ENCODE measurements around the gene SYNDIG1. TPM values are rescaled to one million over a fixed set of nuclear protein-coding genes. Genes with fewer than 3 reads are reported as not detected.

Gene SYNDIG1
- total and polyA plus RNA-seq, 2 of the 4 experiments (the other 2 are of a cell fraction): not detected

- H3K36me3 ChIP-seq (ENCODE audit: control insufficient read depth, insufficient read depth, low read length): no peaks in the 10 kb centered on the region
- intact Hi-C loops (cut with micrococcal nuclease) (no loop called here), in situ Hi-C loops (cut with MboI; ENCODE audit: low sequenced_read_pairs) (no loop called here), dilution Hi-C loops (cut with HindIII; ENCODE audit: low sequenced_read_pairs, unreplicated experiment) (no loop called here)
- ChIA-PET POLR2A (ENCODE audit: unreplicated experiment) (no interaction called here), CTCF (no interaction called here)
- H3K27me3 ChIP-seq (ENCODE audit: control insufficient read depth, insufficient read depth, low read length): peaks cover 2% of the 10 kb centered on the region; the same call in 1 of the 2 replicates
- H2AK5ac ChIP-seq (ENCODE audit: low read depth, low read length): no peak overlapping the region
- H2AK9ac ChIP-seq (replicated peaks; ENCODE audit: low read depth, low read length, poor library complexity): peak overlapping the region; percentile 50
- WGBS, 2 experiments (ENCODE audit: extremely low coverage in 2 of 2, insufficient read length in 1 of 2): 54% methylated on average over 4 of the region's 7 CpGs; no CpG with 5 or more reads in 1 of the 2 experiments
- H3K14ac ChIP-seq (replicated peaks; ENCODE audit: low read depth, low read length): no peak overlapping the region
- H3K4me2 ChIP-seq (ENCODE audit: low read depth, low read length): no peak overlapping the region
- H3K4me3 ChIP-seq (ENCODE audit: insufficient read depth, low read depth, low read length): no peak overlapping the region
- no peak for DNase-seq
- no peak overlapping the region for H3K9ac ChIP-seq (ENCODE audit: low read depth, low read length)
- no peaks in the 10 kb centered on the region for H3K9me1 ChIP-seq (ENCODE audit: insufficient read depth, low read length)
- no peak for TF ChIP-seq RFX5 (IDR thresholded peaks at IDR 0.05; ENCODE audit: low read depth, low read length)
- no peak for TF ChIP-seq CEBPB (IDR thresholded peaks at IDR 0.05; ENCODE audit: low read depth, low read length)
- TF ChIP-seq SMC3 (IDR thresholded peaks at IDR 0.05; ENCODE audit: low read depth, low read length): no peak
- no peak for TF ChIP-seq MAFK (IDR thresholded peaks at IDR 0.05; ENCODE audit: low read depth, low read length)
- TF ChIP-seq MAZ (IDR thresholded peaks at IDR 0.05; ENCODE audit: borderline replicate concordance, low read depth, low read length): no peak
- TF ChIP-seq CTCF (conservative IDR thresholded peaks at IDR 0.05; ENCODE audit: low read depth, low read length): no peak
- TF ChIP-seq CHD1 (IDR thresholded peaks at IDR 0.05; ENCODE audit: low read depth, low read length): no peak
- no peak for TF ChIP-seq ELK1 (IDR thresholded peaks at IDR 0.05; ENCODE audit: borderline replicate concordance, low read depth, low read length)
- no peak for TF ChIP-seq MXI1 (IDR thresholded peaks at IDR 0.05; ENCODE audit: borderline replicate concordance, low read depth, low read length)
- no peak for TF ChIP-seq RCOR1 (IDR thresholded peaks at IDR 0.05; ENCODE audit: insufficient replicate concordance, low read length)
- TF ChIP-seq FOS (IDR thresholded peaks at IDR 0.05; ENCODE audit: low read depth, low read length): no peak
- TF ChIP-seq NFE2L2 (IDR thresholded peaks at IDR 0.05; ENCODE audit: low read depth, low read length): no peak
- no peak for TF ChIP-seq USF2 (IDR thresholded peaks at IDR 0.05; ENCODE audit: low read depth, low read length)
- TF ChIP-seq RAD21 (IDR thresholded peaks at IDR 0.05; ENCODE audit: low read length): no peak
- ATAC-seq (ENCODE audit: low read depth): no peak
- no peak overlapping the region for H3K27ac ChIP-seq (ENCODE audit: insufficient read depth, low read length)
- H2AFZ ChIP-seq (replicated peaks; ENCODE audit: low read length, poor library complexity): no peak overlapping the region
- H2BK15ac ChIP-seq (ENCODE audit: low read depth, low read length): no peak overlapping the region
- no peak overlapping the region for H4K91ac ChIP-seq (ENCODE audit: insufficient read depth, low read depth, low read length)
- no peaks in the 10 kb centered on the region for H4K20me1 ChIP-seq (ENCODE audit: insufficient read depth, low read length)
- no peak overlapping the region for H2BK120ac ChIP-seq (ENCODE audit: low read depth, low read length)
- no peak overlapping the region for H3K23ac ChIP-seq (ENCODE audit: low read depth, low read length)
- H4K8ac ChIP-seq (ENCODE audit: low read depth in 2 of 2, low read length in 2 of 2): no peak overlapping the region
- H2BK5ac ChIP-seq (ENCODE audit: low read depth, low read length, poor library complexity, severe bottlenecking): no peak overlapping the region
- BruUV-seq (replicated peaks): no TSS peak
- H3K79me1 ChIP-seq (ENCODE audit: low read depth in 1 of 2, low read length in 2 of 2): no peaks in the 10 kb centered on the region
- no peak overlapping the region for H3K18ac ChIP-seq (ENCODE audit: low read depth, low read length)
- no peaks in the 10 kb centered on the region for H3K9me3 ChIP-seq (ENCODE audit: control insufficient read depth, insufficient read depth, low read length)
- H3K4ac ChIP-seq (ENCODE audit: low read depth, low read length): no peak overlapping the region
- H3K4me1 ChIP-seq (ENCODE audit: control insufficient read depth, insufficient read depth, low read length): no peaks in the 10 kb centered on the region
- H4K5ac ChIP-seq (ENCODE audit: low read depth, low read length): no peak overlapping the region
- no peak overlapping the region for H3K56ac ChIP-seq (ENCODE audit: extremely low read depth, insufficient read depth, low read length)
- H2BK20ac ChIP-seq (ENCODE audit: low read depth, low read length): no peak overlapping the region
Measured at GRCh38 chr20:24448170-24448569, 21.3 kb upstream of the SYNDIG1 start.

Measured in IMR-90 (cell line).